SK-N-MC (cell line): Measurements from ENCODE around the gene INPP5E.

Experiments
- EZH2 ChIP-seq: fragments of 200-600 bp; sonication (generic); IDR thresholded peaks from one replicate; pipeline ENCODE4 v1.6.1; 2017; ENCODE audit warnings: antibody characterized with exemption
- FOXP2 ChIP-seq: optimal IDR thresholded peaks from 2 replicates; pipeline ENCODE3; 2011; ENCODE audit warnings: mild to moderate bottlenecking, moderate library complexity; ENCODE audit not compliant: insufficient read depth; ENCODE audit errors: extremely low read length, control extremely low read depth
- POLR2AphosphoS5 ChIP-seq: IDR thresholded peaks from 2 replicates; pipeline ENCODE4 v1.6.1; 2012; ENCODE audit warnings: mild to moderate bottlenecking, low read depth, low read length, borderline replicate concordance

- TF ChIP-seq EZH2: no peak
- no peak for TF ChIP-seq POLR2AphosphoS5
- TF ChIP-seq FOXP2: no peak
Observed at GRCh38 chr9:136487672-136488071, 48.0 kb upstream of the INPP5E start.
